ENCODE measurements around the gene FAM20B. TPM values are rescaled to one million over a fixed set of nuclear protein-coding genes. Genes with fewer than 3 reads are reported as not detected.

FAM20B gene
- total and polyA plus RNA-seq, 5 experiments from 2014 or later: 5.1 to 23.7 (median 7.7) TPM

DNA sequence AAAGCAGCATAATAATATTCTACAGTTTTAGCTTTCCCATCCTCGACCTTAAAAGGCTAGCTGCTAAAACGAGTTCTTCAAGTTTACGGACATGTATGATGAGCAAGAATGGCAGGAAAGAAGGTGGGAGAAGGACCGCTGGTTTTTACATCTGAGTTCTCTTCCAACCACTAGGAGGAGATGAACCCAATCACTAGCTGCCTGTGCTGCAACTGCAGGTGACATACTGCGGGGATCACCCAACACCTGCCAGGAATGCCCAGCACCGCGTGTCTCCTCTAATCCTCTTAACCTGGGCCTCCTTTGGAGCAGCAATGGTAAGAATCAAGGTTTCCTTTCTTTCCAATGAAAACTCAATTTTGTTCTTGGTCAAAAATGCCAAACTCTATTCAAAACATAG is 79.7 kb downstream of the FAM20B start:
- Mint-ChIP-seq H3K36me3 (peaks cover 3 to 39% (median 10%) of the 10 kb centered on the region in 3 donors), H3K9me3 (no peaks in the 10 kb centered on the region)

DNA sequence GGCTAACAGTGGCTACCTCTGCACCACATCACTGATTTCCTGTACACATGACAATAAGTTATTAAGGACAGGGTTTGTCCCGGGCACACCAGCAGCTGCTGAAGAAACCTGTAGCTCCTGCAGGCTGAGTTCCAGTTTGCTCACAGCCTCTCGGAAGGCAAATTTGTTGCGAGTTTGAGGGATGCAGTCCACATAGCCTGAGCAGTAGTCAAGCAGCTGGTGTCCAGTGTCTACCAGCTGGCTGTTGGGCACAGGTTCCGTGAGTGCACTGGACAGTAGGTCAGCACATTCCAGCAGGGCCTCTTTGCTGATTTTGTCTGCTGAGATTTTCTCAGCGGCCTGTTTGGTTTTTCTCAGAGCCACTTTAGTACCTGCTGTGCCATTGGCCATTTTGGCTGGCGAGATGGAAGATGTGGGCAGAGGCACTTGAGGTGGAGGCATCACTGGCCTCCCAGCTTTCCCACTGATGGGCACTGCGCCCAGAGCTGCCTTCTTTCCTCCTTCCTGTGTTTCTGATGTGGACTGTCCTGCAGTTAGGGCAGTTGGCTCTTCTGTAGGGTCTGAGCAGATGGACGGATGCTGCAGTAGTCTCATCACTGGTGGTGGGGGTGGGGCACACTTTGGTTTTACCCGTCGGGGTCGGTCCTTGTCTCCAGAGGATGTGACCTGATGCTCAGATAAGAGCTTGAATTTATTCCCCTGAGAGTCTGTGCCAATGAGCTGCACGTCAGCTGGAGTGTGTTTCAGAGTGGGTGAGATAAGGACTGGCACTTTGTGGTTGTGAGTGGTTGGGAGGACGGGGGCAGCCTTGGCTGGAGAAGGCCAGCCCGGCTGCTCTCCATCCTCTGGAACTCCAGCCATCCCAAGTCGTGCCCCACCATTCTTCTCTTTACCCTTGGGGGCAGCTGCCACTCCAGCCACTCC is 82.3 kb downstream of the FAM20B start:
- no peaks in the 10 kb centered on the region for H3K4me1 Mint-ChIP-seq
- DNase-seq: no peak
- no peak for ATAC-seq
- peak overlapping the region in 1 of 10 donors; percentile 58 for H3K27ac Mint-ChIP-seq
- POLR2A ChIA-PET: no interaction called here
- H3K36me3 Mint-ChIP-seq: peaks cover 3 to 61% (median 15%) of the 10 kb centered on the region in 3 donors
- no peak overlapping the region for H3K4me3 Mint-ChIP-seq
- no peaks in the 10 kb centered on the region for H3K27me3 Mint-ChIP-seq
- no peaks in the 10 kb centered on the region for H3K9me3 Mint-ChIP-seq

More for the DNA sequence above, 79.7 kb downstream of the FAM20B start:
- Mint-ChIP-seq H3K4me3 (no peak overlapping the region), H3K27me3 (no peaks in the 10 kb centered on the region), H3K4me1 (no peaks in the 10 kb centered on the region), H3K27ac (no peak overlapping the region)
- POLR2A ChIA-PET: no interaction called here
- peak in 1 of 10 donors; percentile 21 for DNase-seq
- ATAC-seq: peak; percentile 49 to 58

GRCh38 chr1:179108644-179109043 is 83.0 kb downstream of the FAM20B start:
- no peak overlapping the region for H3K27ac Mint-ChIP-seq
- no peak for ATAC-seq
- H3K36me3 Mint-ChIP-seq: peaks cover 3 to 65% (median 15%) of the 10 kb centered on the region in 3 donors
- no peak overlapping the region for H3K4me3 Mint-ChIP-seq
- DNase-seq: no peak
- POLR2A ChIA-PET: no interaction called here
- H3K4me1 Mint-ChIP-seq: no peaks in the 10 kb centered on the region
- H3K27me3 Mint-ChIP-seq: no peaks in the 10 kb centered on the region
- H3K9me3 Mint-ChIP-seq: no peaks in the 10 kb centered on the region

DNA sequence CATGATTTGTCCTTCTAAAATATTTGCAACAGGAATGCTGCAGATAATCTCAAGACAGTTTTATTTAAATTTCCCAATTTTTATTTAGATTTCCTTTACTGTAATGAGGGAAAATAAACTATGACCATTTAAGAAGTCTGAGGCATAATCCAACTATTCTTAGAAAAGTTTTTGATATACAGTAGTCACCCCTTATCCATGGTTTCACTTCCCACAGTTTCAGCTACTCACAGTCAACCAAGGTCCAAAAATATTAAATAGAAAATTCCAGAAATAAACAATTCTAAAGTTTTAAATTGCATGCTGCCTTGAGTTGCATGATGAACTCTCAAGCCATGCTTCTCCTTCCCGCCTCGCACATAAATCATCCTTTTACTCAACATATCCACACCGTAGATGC is 89.5 kb downstream of the FAM20B start:
- DNase-seq (no peak), ATAC-seq (no peak)
- POLR2A ChIA-PET: no interaction called here
- Mint-ChIP-seq H3K9me3 (no peaks in the 10 kb centered on the region), H3K4me3 (no peak overlapping the region), H3K27ac (peak overlapping the region in 1 of 10 donors; percentile 29), H3K36me3 (peaks cover 0 to 92% (median 30%) of the 10 kb centered on the region in 3 donors), H3K27me3 (no peaks in the 10 kb centered on the region), H3K4me1 (no peaks in the 10 kb centered on the region)

- no peaks in the 10 kb centered on the region for H3K4me1 Mint-ChIP-seq
- no peak overlapping the region for H3K27ac Mint-ChIP-seq
- no peaks in the 10 kb centered on the region for H3K27me3 Mint-ChIP-seq
- no peak for DNase-seq
- no peak for ATAC-seq
- no peak overlapping the region for H3K4me3 Mint-ChIP-seq
- no peaks in the 10 kb centered on the region for H3K9me3 Mint-ChIP-seq
- H3K36me3 Mint-ChIP-seq: peaks cover 0 to 73% (median 21%) of the 10 kb centered on the region in 3 donors
- POLR2A ChIA-PET: interaction anchor here (0.7 kb wide), 1 partner anchor 18 kb away, joined by 4 read pairs; no protein-coding TSS in a partner anchor
Measured at GRCh38 chr1:179119513-179119912, 93.8 kb downstream of the FAM20B start.

GRCh38 chr1:179120736-179121135 is 95.0 kb downstream of the FAM20B start:
- DNase-seq (no peak), ATAC-seq (no peak)
- H3K27me3 Mint-ChIP-seq: no peaks in the 10 kb centered on the region
- H3K4me1 Mint-ChIP-seq: no peaks in the 10 kb centered on the region
- POLR2A ChIA-PET: interaction anchor here (1.4 kb wide), 1 partner anchor 42 kb away, joined by 3 read pairs; no protein-coding TSS in a partner anchor
- H3K36me3 Mint-ChIP-seq: peaks cover 0 to 66% (median 22%) of the 10 kb centered on the region in 3 donors
- no peaks in the 10 kb centered on the region for H3K9me3 Mint-ChIP-seq
- no peak overlapping the region for H3K4me3 Mint-ChIP-seq
- H3K27ac Mint-ChIP-seq: peak overlapping the region in 1 of 10 donors; percentile 11

- H3K27ac Mint-ChIP-seq: peak overlapping the region in 3 of 10 donors; percentile 11 to 54 (median 29)
- peak in 8 of 10 donors; percentile 10 to 53 (median 36) for DNase-seq
Measured at GRCh38 chr1:179121159-179121938, 95.7 kb downstream of the FAM20B start.

DNA sequence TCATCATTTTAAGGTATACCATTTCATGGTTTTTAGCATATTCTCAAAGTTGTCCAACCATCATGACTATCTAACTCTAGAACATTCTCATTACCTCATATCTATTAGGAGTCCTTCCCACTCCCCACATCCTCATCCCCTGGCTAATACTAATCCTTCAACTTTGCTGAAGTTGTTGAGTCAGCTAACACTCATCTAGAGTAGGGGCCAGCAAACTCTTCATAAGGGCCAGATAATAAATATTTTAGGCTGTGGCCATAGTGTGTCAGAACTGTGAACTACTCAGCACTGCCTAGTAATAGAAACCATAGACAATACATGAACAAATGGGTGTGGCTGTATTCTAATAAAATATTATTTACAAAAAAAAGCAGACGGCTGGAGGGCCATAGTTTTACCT is 99.2 kb downstream of the FAM20B start:
- POLR2A ChIA-PET: no interaction called here
- no peaks in the 10 kb centered on the region for H3K27me3 Mint-ChIP-seq
- no peak for ATAC-seq
- peaks cover 4 to 12% (median 11%) of the 10 kb centered on the region in 4 donors for H3K4me1 Mint-ChIP-seq
- H3K9me3 Mint-ChIP-seq: no peaks in the 10 kb centered on the region
- H3K36me3 Mint-ChIP-seq: peaks cover 0 to 28% (median 6%) of the 10 kb centered on the region in 3 donors
- H3K27ac Mint-ChIP-seq: peak overlapping the region in 1 of 10 donors; percentile 39
- no peak overlapping the region for H3K4me3 Mint-ChIP-seq
- DNase-seq: no peak

More at GRCh38 chr1:179121159-179121938, 95.7 kb downstream of the FAM20B start:
- Mint-ChIP-seq H3K9me3 (no peaks in the 10 kb centered on the region), H3K4me1 (no peaks in the 10 kb centered on the region), H3K27me3 (no peaks in the 10 kb centered on the region), H3K4me3 (no peak overlapping the region), H3K36me3 (peaks cover 0 to 62% (median 24%) of the 10 kb centered on the region in 3 donors)
- peak; percentile 23 to 46 for ATAC-seq
- POLR2A ChIA-PET: interaction anchor here (1.4 kb wide), 1 partner anchor 43 kb away, joined by 3 read pairs; no protein-coding TSS in a partner anchor

Other genes with a start within 250 kb of the FAM20B start
- gene ANGPTL1, start 154.8 kb upstream of the FAM20B start, total RNA-seq: not detected
- not detected for gene ANGPTL1, start 154.8 kb upstream of the FAM20B start, polyA plus RNA-seq
- gene TOR3A, start 56.2 kb downstream of the FAM20B start, total RNA-seq: 10 to 100 TPM; 21.5 to 25.1 TPM
- gene TOR3A, start 56.2 kb downstream of the FAM20B start, polyA plus RNA-seq: 10 to 100 TPM; 27.6 to 40.5 (median 29.4) TPM
- 10 to 100 TPM; 15.9 to 19.3 TPM for gene ABL2, start 203.8 kb downstream of the FAM20B start, total RNA-seq
- gene ABL2, start 203.8 kb downstream of the FAM20B start, polyA plus RNA-seq: 1 to 10 TPM in 2 of 3 donors, under 1 TPM in 1; 0.45 to 2.2 (median 2.0) TPM

All from naive thymus-derived CD8-positive, alpha-beta T cell (primary cell).